SK-N-SH (cell line): ENCODE results near the gene XPO1.

Experiments
- EZH2phosphoT487 ChIP-seq: fragments of 200-600 bp; sonication (generic); IDR thresholded peaks from 2 replicates; pipeline ENCODE4 v1.6.1; 2017; ENCODE audit warnings: low read depth, mixed run types, mild to moderate bottlenecking, antibody characterized with exemption, moderate library complexity, borderline replicate concordance
- FOXM1 ChIP-seq: IDR thresholded peaks from 2 replicates; pipeline ENCODE4 v1.4.0; 2012; ENCODE audit warnings: low read depth, mild to moderate bottlenecking
- NRF1 ChIP-seq: IDR thresholded peaks from 2 replicates; pipeline ENCODE4 v1.6.1; 2012; ENCODE audit warnings: low read depth, mild to moderate bottlenecking, low read length
- POLR2AphosphoS5 ChIP-seq: IDR thresholded peaks from 2 replicates; pipeline ENCODE4 v1.6.1; 2012; ENCODE audit warnings: low read depth, low read length
- REST ChIP-seq: IDR thresholded peaks from 2 replicates; pipeline ENCODE4 v1.6.1; 2012; ENCODE audit warnings: mild to moderate bottlenecking, low read depth, low read length, moderate library complexity
- RXRA ChIP-seq: IDR thresholded peaks from 2 replicates; pipeline ENCODE4 v1.4.0; 2012; ENCODE audit warnings: low read depth, mild to moderate bottlenecking, borderline replicate concordance
- YY1 ChIP-seq: IDR thresholded peaks from 2 replicates; pipeline ENCODE4 v1.4.0; 2012; ENCODE audit warnings: low read depth, mild to moderate bottlenecking
- ZBTB33 ChIP-seq: IDR thresholded peaks from 2 replicates; pipeline ENCODE4 v1.4.0; 2012; ENCODE audit warnings: low read depth, borderline replicate concordance
- TF ChIP-seq, protein P1 (sequence below): fragments of 200-600 bp; sonication (generic); IDR thresholded peaks from 2 replicates; pipeline ENCODE4 v1.6.1; 2017; ENCODE audit warnings: antibody characterized with exemption, mild to moderate bottlenecking, moderate library complexity
- TF ChIP-seq, protein P2 (sequence below): fragments of 150-350 bp; IDR thresholded peaks from 2 replicates; pipeline ENCODE4 v1.6.1; 2017; ENCODE audit warnings: antibody characterized with exemption, low read length, low read depth, borderline replicate concordance

- TF ChIP-seq REST (no peak), YY1 (no peak), NRF1 (no peak), ZBTB33 (no peak), POLR2AphosphoS5 (no peak), RXRA (no peak), FOXM1 (no peak), EZH2phosphoT487 (no peak)
- TF ChIP-seq, protein P1, sequence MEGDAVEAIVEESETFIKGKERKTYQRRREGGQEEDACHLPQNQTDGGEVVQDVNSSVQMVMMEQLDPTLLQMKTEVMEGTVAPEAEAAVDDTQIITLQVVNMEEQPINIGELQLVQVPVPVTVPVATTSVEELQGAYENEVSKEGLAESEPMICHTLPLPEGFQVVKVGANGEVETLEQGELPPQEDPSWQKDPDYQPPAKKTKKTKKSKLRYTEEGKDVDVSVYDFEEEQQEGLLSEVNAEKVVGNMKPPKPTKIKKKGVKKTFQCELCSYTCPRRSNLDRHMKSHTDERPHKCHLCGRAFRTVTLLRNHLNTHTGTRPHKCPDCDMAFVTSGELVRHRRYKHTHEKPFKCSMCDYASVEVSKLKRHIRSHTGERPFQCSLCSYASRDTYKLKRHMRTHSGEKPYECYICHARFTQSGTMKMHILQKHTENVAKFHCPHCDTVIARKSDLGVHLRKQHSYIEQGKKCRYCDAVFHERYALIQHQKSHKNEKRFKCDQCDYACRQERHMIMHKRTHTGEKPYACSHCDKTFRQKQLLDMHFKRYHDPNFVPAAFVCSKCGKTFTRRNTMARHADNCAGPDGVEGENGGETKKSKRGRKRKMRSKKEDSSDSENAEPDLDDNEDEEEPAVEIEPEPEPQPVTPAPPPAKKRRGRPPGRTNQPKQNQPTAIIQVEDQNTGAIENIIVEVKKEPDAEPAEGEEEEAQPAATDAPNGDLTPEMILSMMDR: no peak
- TF ChIP-seq, protein P2, sequence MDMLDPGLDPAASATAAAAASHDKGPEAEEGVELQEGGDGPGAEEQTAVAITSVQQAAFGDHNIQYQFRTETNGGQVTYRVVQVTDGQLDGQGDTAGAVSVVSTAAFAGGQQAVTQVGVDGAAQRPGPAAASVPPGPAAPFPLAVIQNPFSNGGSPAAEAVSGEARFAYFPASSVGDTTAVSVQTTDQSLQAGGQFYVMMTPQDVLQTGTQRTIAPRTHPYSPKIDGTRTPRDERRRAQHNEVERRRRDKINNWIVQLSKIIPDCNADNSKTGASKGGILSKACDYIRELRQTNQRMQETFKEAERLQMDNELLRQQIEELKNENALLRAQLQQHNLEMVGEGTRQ: no peak
These were observed 106.8 kb downstream of the XPO1 start for GRCh38 chr2:61431345-61431744.
